ENCODE measurements around the gene RAB23. TPM values are rescaled to one million over a fixed set of nuclear protein-coding genes. Genes with fewer than 3 reads are reported as not detected.

The RAB23 gene
- total RNA-seq, 4 donors from 2014 or later, result 4.7 to 9.8 (median 6.9) TPM

DNA sequence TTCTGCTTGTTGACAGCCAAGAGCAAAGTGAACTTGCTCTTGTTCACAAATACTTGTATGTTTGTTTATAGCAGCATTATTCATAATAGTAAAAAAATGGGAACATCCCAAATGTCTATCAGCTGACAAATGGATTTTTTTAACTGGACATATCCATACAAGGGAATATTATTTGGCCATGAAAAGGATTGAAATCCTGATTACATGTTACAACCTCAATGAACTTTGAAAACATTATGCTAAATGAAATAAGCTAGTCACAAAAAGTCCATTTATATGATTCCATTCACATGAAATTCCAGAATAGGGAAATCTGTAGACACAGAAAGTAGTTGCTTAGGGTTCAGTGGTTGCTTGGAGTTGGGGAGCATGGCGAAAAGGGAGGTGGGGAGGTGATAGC, 78.4 kb downstream of the RAB23 start:
- intact Hi-C loops (cut with DNase I; ENCODE audit: low total_unique reads), result no loop called here
- H3K4me3 ChIP-seq (ENCODE audit: low read depth, poor library complexity, severe bottlenecking), result no peak overlapping the region
- TF ChIP-seq, protein P1, sequence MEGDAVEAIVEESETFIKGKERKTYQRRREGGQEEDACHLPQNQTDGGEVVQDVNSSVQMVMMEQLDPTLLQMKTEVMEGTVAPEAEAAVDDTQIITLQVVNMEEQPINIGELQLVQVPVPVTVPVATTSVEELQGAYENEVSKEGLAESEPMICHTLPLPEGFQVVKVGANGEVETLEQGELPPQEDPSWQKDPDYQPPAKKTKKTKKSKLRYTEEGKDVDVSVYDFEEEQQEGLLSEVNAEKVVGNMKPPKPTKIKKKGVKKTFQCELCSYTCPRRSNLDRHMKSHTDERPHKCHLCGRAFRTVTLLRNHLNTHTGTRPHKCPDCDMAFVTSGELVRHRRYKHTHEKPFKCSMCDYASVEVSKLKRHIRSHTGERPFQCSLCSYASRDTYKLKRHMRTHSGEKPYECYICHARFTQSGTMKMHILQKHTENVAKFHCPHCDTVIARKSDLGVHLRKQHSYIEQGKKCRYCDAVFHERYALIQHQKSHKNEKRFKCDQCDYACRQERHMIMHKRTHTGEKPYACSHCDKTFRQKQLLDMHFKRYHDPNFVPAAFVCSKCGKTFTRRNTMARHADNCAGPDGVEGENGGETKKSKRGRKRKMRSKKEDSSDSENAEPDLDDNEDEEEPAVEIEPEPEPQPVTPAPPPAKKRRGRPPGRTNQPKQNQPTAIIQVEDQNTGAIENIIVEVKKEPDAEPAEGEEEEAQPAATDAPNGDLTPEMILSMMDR (IDR thresholded peaks at IDR 0.05), result no peak
- TF ChIP-seq POLR2A (IDR thresholded peaks at IDR 0.05), result no peak
- 96 to 97% methylated on average over 1 of the region's 1 CpG for whole genome bisulfite sequencing, 2 donors
- no peak for DNase-seq (ENCODE audit: low spot score in 2 of 2)

DNA sequence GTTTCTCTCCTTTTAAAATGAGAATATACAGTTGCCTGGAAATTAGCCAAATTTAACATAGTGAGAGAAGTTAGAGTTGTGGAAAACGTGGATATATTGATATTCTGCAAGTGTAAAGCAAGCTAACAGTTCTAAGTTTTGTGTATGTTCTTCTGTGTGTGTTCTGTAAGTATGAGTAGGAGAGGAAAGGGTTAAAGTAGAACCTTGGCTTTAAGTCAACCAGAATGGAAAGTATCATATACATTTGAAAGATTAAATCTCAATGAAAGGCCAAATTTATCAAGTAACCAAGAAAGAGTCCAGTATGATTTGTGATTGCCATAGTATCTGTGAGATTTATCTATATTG, 80.0 kb downstream of the RAB23 start:
- no peak for TF ChIP-seq POLR2A (IDR thresholded peaks at IDR 0.05)
- TF ChIP-seq, protein P1 (IDR thresholded peaks at IDR 0.05), result no peak
- DNase-seq (ENCODE audit: low spot score in 2 of 2), result no peak
- WGBS, 2 donors, result 75 to 82% methylated on average over 1 of the region's 1 CpG
- intact Hi-C loops (cut with DNase I; ENCODE audit: low total_unique reads), result no loop called here
- H3K4me3 ChIP-seq (ENCODE audit: low read depth, poor library complexity, severe bottlenecking), result no peak overlapping the region

DNA sequence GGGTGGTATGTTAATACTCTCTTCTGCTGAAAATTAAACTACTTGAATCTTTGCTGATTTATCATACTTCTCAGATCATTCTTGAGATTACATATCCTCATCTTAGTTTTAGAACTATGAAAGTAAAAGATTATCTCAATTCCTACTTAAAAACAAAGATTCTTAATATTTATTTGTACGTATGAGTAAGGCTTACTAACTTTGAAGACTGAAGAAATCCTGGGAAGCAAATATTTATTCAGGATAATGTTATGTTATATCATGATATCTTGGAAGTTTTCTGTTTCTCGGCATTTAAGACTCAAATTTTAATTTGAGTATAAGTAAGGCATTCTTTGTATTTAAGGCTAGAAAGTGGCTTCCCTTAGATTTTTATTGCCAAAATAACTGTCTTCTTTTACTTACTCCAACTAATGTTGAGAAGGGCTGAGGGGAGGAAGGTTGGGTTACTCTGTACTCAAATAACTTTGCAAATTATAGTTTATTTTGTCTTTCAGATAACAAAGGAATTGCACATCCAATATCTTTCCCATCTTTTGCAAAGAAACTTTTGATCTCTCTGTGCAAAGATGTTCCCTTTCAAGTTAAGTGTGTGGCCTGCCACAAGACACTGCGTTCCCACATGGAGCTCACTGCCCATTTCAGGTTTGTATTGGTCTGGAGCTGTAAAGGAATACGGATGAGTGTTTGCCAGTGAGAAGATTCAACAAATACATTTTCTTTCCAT, 80.5 kb downstream of the RAB23 start:
- no peak overlapping the region for H3K4me3 ChIP-seq (ENCODE audit: low read depth, poor library complexity, severe bottlenecking)
- intact Hi-C loops (cut with DNase I; ENCODE audit: low total_unique reads), result no loop called here
- no peak for DNase-seq (ENCODE audit: low spot score in 2 of 2)
- TF ChIP-seq, protein P1 (IDR thresholded peaks at IDR 0.05), result no peak
- no peak for TF ChIP-seq POLR2A (IDR thresholded peaks at IDR 0.05)
- WGBS, 2 donors, result 90 to 94% methylated on average over 4 of the region's 4 CpGs

DNA sequence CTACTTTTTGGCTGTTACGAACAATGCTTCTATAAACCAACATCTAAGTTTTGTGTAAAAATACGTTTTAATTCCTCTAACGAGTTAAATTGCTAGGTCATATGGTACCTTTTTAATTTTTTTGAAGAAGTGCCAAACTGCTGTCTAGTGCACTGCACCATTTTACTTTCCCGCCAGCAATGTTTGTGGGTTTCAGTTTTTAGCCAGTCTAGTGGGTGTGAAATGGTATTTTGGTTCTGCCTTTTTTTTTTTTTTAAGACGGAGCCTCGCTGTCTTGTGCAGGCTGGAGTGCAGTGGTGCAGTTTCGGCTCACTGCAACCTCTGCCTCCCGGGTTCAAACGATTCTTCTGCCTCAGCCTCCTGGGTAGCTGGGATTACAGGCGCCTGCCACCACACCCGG, 84.1 kb downstream of the RAB23 start:
- intact Hi-C loops (cut with DNase I; ENCODE audit: low total_unique reads), result no loop called here
- DNase-seq (ENCODE audit: low spot score in 2 of 2), result no peak
- no peak for TF ChIP-seq POLR2A (IDR thresholded peaks at IDR 0.05)
- TF ChIP-seq, protein P1 (IDR thresholded peaks at IDR 0.05), result no peak
- H3K4me3 ChIP-seq (ENCODE audit: low read depth, poor library complexity, severe bottlenecking), result no peak overlapping the region
- 93 to 94% methylated on average over 11 of the region's 11 CpGs for WGBS, 2 donors

DNA sequence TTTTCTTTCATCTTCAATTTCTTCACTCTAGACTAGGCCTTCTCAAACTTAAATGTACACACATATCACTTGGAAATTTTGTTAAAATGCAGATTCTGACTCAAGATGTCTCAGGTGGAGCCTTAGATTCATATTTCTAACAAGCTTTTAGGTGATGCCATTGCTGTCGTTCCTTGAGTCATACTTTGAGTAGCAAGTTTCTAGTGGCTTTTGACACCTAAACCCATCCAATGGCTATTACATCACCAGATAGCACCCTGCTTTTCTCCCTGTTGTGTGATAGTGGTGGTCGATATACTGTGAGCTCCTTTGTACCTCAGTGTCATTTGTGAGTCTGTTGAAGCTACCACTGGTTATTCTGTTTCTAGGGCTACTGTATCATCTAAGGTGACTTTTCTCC, 84.8 kb downstream of the RAB23 start:
- DNase-seq (ENCODE audit: low spot score in 2 of 2), result no peak
- no peak for TF ChIP-seq POLR2A (IDR thresholded peaks at IDR 0.05)
- TF ChIP-seq, protein P1 (IDR thresholded peaks at IDR 0.05), result no peak
- intact Hi-C loops (cut with DNase I; ENCODE audit: low total_unique reads), result no loop called here
- H3K4me3 ChIP-seq (ENCODE audit: low read depth, poor library complexity, severe bottlenecking), result no peak overlapping the region
- WGBS, 2 donors, result 98% methylated on average over 2 of the region's 2 CpGs

Other genes with a start within 250 kb of the RAB23 start
- 1 to 10 TPM; 2.2 to 5.1 (median 3.5) TPM for gene KIAA1586, start 175.6 kb downstream of the RAB23 start, total RNA-seq
- 10 to 100 TPM; 36.8 to 68.9 (median 49.7) TPM for gene ZNF451, start 132.1 kb downstream of the RAB23 start, total RNA-seq
- gene BAG2, start 50.0 kb downstream of the RAB23 start, total RNA-seq, result 1 to 10 TPM in 2 of 4 donors, under 1 TPM in 2; 0.49 to 1.2 (median 1.0) TPM
- gene PRIM2, start 95.3 kb upstream of the RAB23 start, total RNA-seq, result 1 to 10 TPM; 6.4 to 9.7 (median 6.7) TPM